IPS-NIHi7 (cell line): Measurements from ENCODE around the gene LINGO3.

Experiments
- DNase-seq: peaks from one replicate; pipeline ENCODE4 v3.0.0; 2012; ENCODE audit warnings: mixed read lengths; ENCODE audit errors: extremely low spot score

The LINGO3 gene

GRCh38 chr19:2328401-2329148, 20.6 kb upstream of the LINGO3 start, which contains the start of the genes LSM7 and SPPL2B:
TSS of gene LSM7 (minus strand) at chr19:2328586. CDS start at chr19:2328566, 20 bp downstream.
TSS of gene SPPL2B (plus strand) at chr19:2328684. CDS start at chr19:2328710, 26 bp downstream.
- DNase-seq = peak; percentile 99

GRCh38 chr19:2327773-2328400, 19.9 kb upstream of the LINGO3 start:
- peak; percentile 68 for DNase-seq

- DNase-seq = no peak
Measured at GRCh38 chr19:2326699-2327360, 18.9 kb upstream of the LINGO3 start.

GRCh38 chr19:2325281-2326046, 17.5 kb upstream of the LINGO3 start:
- DNase-seq = no peak

- DNase-seq = no peak
Measured at GRCh38 chr19:2324220-2324948, 16.4 kb upstream of the LINGO3 start.

GRCh38 chr19:2323707-2324106, 15.8 kb upstream of the LINGO3 start:
- DNase-seq = no peak

- no peak for DNase-seq
Measured at GRCh38 chr19:2321565-2322283, 13.8 kb upstream of the LINGO3 start.

GRCh38 chr19:2320939-2321338, 13.0 kb upstream of the LINGO3 start:
- no peak for DNase-seq

GRCh38 chr19:2320049-2320448, 12.1 kb upstream of the LINGO3 start:
- no peak for DNase-seq

- no peak for DNase-seq
Measured at GRCh38 chr19:2319551-2319950, 11.6 kb upstream of the LINGO3 start.

- no peak for DNase-seq
Measured at GRCh38 chr19:2318923-2319322, 11.0 kb upstream of the LINGO3 start.

GRCh38 chr19:2317756-2318155, 9.8 kb upstream of the LINGO3 start:
- DNase-seq = no peak

GRCh38 chr19:2317300-2317699, 9.3 kb upstream of the LINGO3 start:
- DNase-seq = no peak

GRCh38 chr19:2315818-2316353, 7.9 kb upstream of the LINGO3 start:
- DNase-seq = peak; percentile 79

- no peak for DNase-seq
Measured at GRCh38 chr19:2315121-2315817, 7.3 kb upstream of the LINGO3 start.

- DNase-seq = peak; percentile 59
Measured at GRCh38 chr19:2312820-2313501, 5.0 kb upstream of the LINGO3 start.

GRCh38 chr19:2311093-2311492, 3.1 kb upstream of the LINGO3 start:
- DNase-seq = no peak

GRCh38 chr19:2309734-2310362, 1.9 kb upstream of the LINGO3 start:
- DNase-seq = no peak
